Prostate gland (tissue), 2 donors: Measurements from ENCODE around the gene KLK7. TPM values are rescaled to one million over a fixed set of nuclear protein-coding genes. Genes with fewer than 3 reads are reported as not detected.

Experiments
- DNase-seq: peaks from one replicate; pipeline ENCODE4 v3.0.0-alpha.2; 2019; ENCODE audit warnings: low spot score
- H3K27ac ChIP-seq, 2 donors: fragments of 200-600 bp; sonication (generic); 2 replicates each; pipeline ENCODE4 v1.5.1; 2017 to 2019
- H3K27me3 ChIP-seq: fragments of 200-600 bp; sonication (generic); replicated peaks from 2 replicates; pipeline ENCODE4 v1.5.1; 2019; ENCODE audit not compliant: insufficient read depth
- H3K36me3 ChIP-seq, 2 donors: fragments of 200-600 bp; sonication (generic); 1 replicate in 1 of 2; 2 replicates in 1 of 2; pipeline versions ENCODE4 v1.5.1 to v1.8.1; 2017 to 2019
- H3K4me1 ChIP-seq: fragments of 200-600 bp; sonication (generic); replicated peaks from 2 replicates; pipeline ENCODE4 v1.5.1; 2019
- H3K4me3 ChIP-seq, 2 donors: fragments of 200-600 bp; sonication (generic); 2 replicates each; pipeline ENCODE4 v1.5.1; 2017 to 2019
- H3K9me3 ChIP-seq: fragments of 200-600 bp; sonication (generic); 2 replicates; pipeline ENCODE4 v1.5.1; 2017
- POLR2A ChIP-seq: fragments of 450-650 bp; IDR thresholded peaks from one replicate; pipeline ENCODE4 v1.6.1; 2016; ENCODE audit warnings: antibody characterized with exemption, mild to moderate bottlenecking
- POLR2AphosphoS5 ChIP-seq: sonication (generic); formaldehyde crosslinking; IDR thresholded peaks from one replicate; pipeline ENCODE4 v1.6.1; 2017; ENCODE audit warnings: antibody characterized with exemption
- WGBS: methylation state at CpG from one replicate; pipeline ENCODE4 v1.1.5; 2018; 5-methylcytosine and 5-hydroxymethylcytosine counted together
- intact Hi-C: fragments of 100-400 bp; cut with DNase I; formaldehyde crosslinking; loops from one replicate; pipeline ENCODE4 v1.14.2; 2022
- total RNA-seq, 2 donors: library from RNA; depleted of rRNA; stranded (reverse); fragments of >200 nt; gene quantifications; one replicate each; pipeline ENCODE4 v1.1.0, GENCODE V29; 2016
- TF ChIP-seq, protein P1 (sequence below), 4 experiments: fragments of 200-600 bp in 2 of 4; fragments of 450-650 bp in 2 of 4; sonication (generic) in 2 of 4; IDR thresholded peaks; 1 replicate in 3 of 4; 2 replicates in 1 of 4; pipeline ENCODE4 v1.5.1; 2016 to 2019; ENCODE audit warnings: antibody characterized with exemption in 4 of 4, mild to moderate bottlenecking in 2 of 4, moderate library complexity in 2 of 4

KLK7 gene
- total RNA-seq, 2 donors from 2014 or later: 0.68 to 1.2 TPM

- DNase-seq: no peak
- Histone ChIP-seq H3K4me3 (no peak overlapping the region), H3K27ac (no peak overlapping the region), H3K4me1 (no peaks in the 10 kb centered on the region), H3K36me3 (no peaks in the 10 kb centered on the region), H3K9me3 (no peaks in the 10 kb centered on the region), H3K27me3 (no peaks in the 10 kb centered on the region)
- TF ChIP-seq, protein P1, sequence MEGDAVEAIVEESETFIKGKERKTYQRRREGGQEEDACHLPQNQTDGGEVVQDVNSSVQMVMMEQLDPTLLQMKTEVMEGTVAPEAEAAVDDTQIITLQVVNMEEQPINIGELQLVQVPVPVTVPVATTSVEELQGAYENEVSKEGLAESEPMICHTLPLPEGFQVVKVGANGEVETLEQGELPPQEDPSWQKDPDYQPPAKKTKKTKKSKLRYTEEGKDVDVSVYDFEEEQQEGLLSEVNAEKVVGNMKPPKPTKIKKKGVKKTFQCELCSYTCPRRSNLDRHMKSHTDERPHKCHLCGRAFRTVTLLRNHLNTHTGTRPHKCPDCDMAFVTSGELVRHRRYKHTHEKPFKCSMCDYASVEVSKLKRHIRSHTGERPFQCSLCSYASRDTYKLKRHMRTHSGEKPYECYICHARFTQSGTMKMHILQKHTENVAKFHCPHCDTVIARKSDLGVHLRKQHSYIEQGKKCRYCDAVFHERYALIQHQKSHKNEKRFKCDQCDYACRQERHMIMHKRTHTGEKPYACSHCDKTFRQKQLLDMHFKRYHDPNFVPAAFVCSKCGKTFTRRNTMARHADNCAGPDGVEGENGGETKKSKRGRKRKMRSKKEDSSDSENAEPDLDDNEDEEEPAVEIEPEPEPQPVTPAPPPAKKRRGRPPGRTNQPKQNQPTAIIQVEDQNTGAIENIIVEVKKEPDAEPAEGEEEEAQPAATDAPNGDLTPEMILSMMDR (IDR thresholded peaks at IDR 0.05): no peak
- no peak for TF ChIP-seq POLR2A
- TF ChIP-seq POLR2AphosphoS5: no peak
- WGBS: 47% methylated on average over 12 of the region's 13 CpGs
- intact Hi-C loops: no loop called here
These were observed 3.5 kb downstream of the KLK7 start for GRCh38 chr19:50980208-50980607.

- WGBS: 56% methylated on average over 8 of the region's 8 CpGs
- Histone ChIP-seq H3K4me1 (no peaks in the 10 kb centered on the region), H3K4me3 (no peak overlapping the region), H3K9me3 (no peaks in the 10 kb centered on the region), H3K36me3 (no peaks in the 10 kb centered on the region), H3K27ac (no peak overlapping the region), H3K27me3 (no peaks in the 10 kb centered on the region)
- intact Hi-C loops: no loop called here
- DNase-seq: no peak
- TF ChIP-seq POLR2A: no peak
- no peak for TF ChIP-seq POLR2AphosphoS5
These were observed 4.0 kb downstream of the KLK7 start for GRCh38 chr19:50979758-50980157.

DNA sequence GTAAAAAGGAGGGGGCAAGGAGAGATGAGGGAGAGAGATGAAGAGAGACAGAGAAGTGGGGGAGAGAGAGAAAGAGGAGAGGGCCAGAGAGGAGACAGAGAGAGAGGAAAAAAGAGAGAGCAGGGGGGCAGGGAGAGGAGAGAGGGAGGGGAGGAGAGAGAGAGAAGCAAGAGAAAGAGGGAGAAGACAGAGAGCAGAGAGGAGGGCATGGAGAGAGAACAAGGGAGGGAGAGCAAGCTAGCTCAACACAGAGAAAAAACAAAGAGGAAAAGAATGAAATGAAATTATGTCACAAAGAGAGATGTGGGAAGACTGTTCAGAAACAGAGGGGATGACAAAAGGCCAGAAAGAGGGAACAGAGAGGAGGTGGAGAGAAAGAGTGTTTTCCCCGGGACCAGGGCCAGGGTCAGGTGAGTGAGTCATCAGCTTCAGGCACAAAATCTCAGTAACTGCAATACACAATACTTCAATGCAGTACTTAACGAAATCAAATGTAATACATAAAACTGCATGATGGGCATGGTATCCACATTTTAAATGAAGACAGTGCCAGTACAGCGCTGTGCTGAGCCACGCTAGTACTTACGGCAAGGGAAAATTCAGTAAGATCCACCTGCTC lies 4.8 kb downstream of the KLK7 start:
- Histone ChIP-seq H3K27me3 (no peaks in the 10 kb centered on the region), H3K36me3 (no peaks in the 10 kb centered on the region), H3K27ac (no peak overlapping the region), H3K4me1 (no peaks in the 10 kb centered on the region), H3K4me3 (no peak overlapping the region), H3K9me3 (no peaks in the 10 kb centered on the region)
- intact Hi-C loops: no loop called here
- DNase-seq: no peak
- WGBS: 52% methylated on average over 5 of the region's 5 CpGs
- TF ChIP-seq POLR2A (no peak), POLR2AphosphoS5 (no peak)
- TF ChIP-seq, protein P1 (IDR thresholded peaks at IDR 0.05): no peak

DNA sequence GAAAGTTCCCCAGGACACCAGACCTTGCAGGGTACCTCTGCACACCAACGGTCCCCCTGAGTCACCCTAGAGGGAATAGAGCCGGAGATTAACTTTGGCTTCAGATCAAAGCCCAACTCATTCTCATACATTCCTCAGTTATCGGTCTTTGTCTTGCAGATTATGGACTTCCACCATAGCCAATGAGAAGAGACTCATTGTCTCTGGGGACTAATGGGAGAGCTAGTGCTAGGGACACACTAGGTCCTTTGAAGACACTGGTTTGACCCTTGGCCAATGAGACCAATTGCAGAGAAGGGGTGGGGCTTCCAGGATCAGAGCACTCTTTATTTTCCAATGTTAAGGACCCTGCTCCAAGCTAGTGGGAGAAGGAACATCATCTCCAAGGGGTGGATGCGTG lies 6.1 kb downstream of the KLK7 start:
- Histone ChIP-seq H3K36me3 (no peaks in the 10 kb centered on the region), H3K27me3 (no peaks in the 10 kb centered on the region), H3K9me3 (no peaks in the 10 kb centered on the region), H3K27ac (no peak overlapping the region), H3K4me3 (no peak overlapping the region), H3K4me1 (no peaks in the 10 kb centered on the region)
- 77% methylated on average over 4 of the region's 4 CpGs for WGBS
- intact Hi-C loops: no loop called here
- no peak for DNase-seq
- TF ChIP-seq, protein P1 (IDR thresholded peaks at IDR 0.05): no peak
- no peak for TF ChIP-seq POLR2A
- TF ChIP-seq POLR2AphosphoS5: no peak

DNA sequence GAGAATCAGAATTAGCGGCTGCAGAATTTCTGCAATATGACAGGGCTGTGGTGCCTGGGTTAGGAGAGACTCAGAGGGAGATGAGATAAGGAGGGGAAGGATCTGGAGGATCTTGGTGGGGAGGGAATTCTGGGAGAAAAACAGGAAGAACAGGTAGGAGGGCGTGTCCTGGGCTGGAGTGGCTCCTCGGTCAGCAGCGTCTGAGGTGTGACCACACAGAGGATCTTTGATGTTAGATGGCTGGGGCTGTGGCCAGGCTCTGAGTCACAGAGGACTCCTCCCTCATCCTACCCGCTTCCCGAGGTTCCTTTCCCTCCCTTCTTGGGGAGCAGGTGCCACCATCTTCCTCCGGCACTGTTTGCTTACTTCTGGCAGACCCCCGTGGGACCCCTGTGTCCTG lies 8.0 kb downstream of the KLK7 start:
- Histone ChIP-seq H3K4me1 (no peaks in the 10 kb centered on the region), H3K27me3 (no peaks in the 10 kb centered on the region), H3K36me3 (no peaks in the 10 kb centered on the region), H3K27ac (no peak overlapping the region), H3K4me3 (no peak overlapping the region), H3K9me3 (no peaks in the 10 kb centered on the region)
- peak; percentile 32 for DNase-seq
- TF ChIP-seq POLR2AphosphoS5: no peak
- TF ChIP-seq POLR2A: no peak
- TF ChIP-seq, protein P1 (IDR thresholded peaks at IDR 0.05): no peak
- 14% methylated on average over 8 of the region's 8 CpGs for WGBS
- intact Hi-C loops: no loop called here
